Stimulated activated CD4-positive, alpha-beta T cell treated with anti-CD3 and anti-CD28 coated beads, Interleukin-12 subunit alpha, Interleukin-12 subunit beta, amount 100 ng/mL, for 48 hours (primary cell): ENCODE results near the gene TMEM229B.

Experiments used
- DNase-seq, 3 donors: peaks; one replicate each; pipeline ENCODE4 v3.0.0-alpha.2; 2020; ENCODE audit warnings: low read depth in 2 of 3, low spot score in 1 of 3

Gene TMEM229B

GRCh38 chr14:67425608-67426007 is 62.9 kb downstream of the TMEM229B start:
- DNase-seq = no peak

GRCh38 chr14:67424539-67424938 is 64.0 kb downstream of the TMEM229B start:
- no peak for DNase-seq

- no peak for DNase-seq
These were observed 65.1 kb downstream of the TMEM229B start for GRCh38 chr14:67423424-67423823.

GRCh38 chr14:67421356-67422224 is 66.9 kb downstream of the TMEM229B start:
- no peak for DNase-seq
